Spleen (tissue), 7 donors: ENCODE measurements around the gene IQSEC3.

Experiments
- POLR2A ChIP-seq, 3 donors: fragments of 450-650 bp; IDR thresholded peaks; one replicate each; pipeline ENCODE4 v1.5.1; 2017; ENCODE audit warnings: antibody characterized with exemption in 3 of 3, mild to moderate bottlenecking in 1 of 3
- TF ChIP-seq, protein P1 (sequence below), 11 experiments: fragments of 200-600 bp in 7 of 11; fragments of 450-650 bp in 4 of 11; sonication (generic) in 4 of 11; IDR thresholded peaks in 8 of 11; conservative IDR thresholded peaks in 3 of 11; 1 replicate in 7 of 11; 2 replicates in 4 of 11; pipeline versions ENCODE4 v1.4.0 to v1.8.0; 2016 to 2021; ENCODE audit warnings: antibody characterized with exemption in 11 of 11, inconsistent platforms in 4 of 11, mild to moderate bottlenecking in 1 of 11
- donor health status: DM: no; HTN: no; CAD: no; lungs with moderate emphysema.
- donor health status: DM: no; HTN: no; CAD: no.
- donor health status: DM: no; HTN: no; CAD: no.

DNA sequence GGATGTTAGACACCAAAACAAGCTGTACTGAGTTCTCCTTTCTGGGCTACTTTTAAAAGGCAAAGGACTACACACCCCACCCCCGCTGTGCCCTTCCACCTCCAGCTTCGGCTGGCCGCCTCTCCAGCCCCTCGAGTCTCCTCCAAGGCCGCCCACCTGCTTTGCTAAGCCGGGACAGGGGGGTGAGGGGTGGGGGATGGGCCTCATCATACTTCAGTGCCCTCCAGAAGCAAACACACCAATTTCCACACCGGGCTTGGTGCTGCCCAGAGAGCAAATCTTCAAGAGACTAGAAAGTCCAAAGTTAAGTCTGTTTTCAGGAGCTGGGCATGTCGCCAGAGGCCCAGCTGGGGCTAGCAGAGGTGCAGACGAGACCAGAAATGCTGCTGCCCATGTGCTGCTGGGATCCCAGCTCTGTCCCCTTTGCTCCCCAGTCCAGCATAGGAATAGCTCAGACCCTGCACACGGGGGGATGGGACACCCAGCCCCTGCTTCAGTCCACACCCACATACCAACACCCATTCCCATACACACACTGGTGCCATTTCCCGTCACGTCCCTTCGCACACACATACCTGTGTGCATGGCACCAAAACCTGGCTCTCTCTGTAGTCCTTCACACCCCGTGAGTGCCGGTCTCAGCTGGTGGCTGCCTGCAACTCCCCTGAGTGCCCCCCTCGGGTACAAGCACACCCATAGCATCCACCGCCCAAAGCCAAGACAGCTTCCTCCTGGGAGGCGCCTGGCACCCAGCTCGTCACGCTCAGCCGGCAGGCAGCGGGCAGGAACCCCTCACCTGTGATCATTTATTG, 146.4 kb downstream of the IQSEC3 start:
- TF ChIP-seq, protein P1, sequence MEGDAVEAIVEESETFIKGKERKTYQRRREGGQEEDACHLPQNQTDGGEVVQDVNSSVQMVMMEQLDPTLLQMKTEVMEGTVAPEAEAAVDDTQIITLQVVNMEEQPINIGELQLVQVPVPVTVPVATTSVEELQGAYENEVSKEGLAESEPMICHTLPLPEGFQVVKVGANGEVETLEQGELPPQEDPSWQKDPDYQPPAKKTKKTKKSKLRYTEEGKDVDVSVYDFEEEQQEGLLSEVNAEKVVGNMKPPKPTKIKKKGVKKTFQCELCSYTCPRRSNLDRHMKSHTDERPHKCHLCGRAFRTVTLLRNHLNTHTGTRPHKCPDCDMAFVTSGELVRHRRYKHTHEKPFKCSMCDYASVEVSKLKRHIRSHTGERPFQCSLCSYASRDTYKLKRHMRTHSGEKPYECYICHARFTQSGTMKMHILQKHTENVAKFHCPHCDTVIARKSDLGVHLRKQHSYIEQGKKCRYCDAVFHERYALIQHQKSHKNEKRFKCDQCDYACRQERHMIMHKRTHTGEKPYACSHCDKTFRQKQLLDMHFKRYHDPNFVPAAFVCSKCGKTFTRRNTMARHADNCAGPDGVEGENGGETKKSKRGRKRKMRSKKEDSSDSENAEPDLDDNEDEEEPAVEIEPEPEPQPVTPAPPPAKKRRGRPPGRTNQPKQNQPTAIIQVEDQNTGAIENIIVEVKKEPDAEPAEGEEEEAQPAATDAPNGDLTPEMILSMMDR (IDR thresholded peaks at IDR 0.05 in 8 of 11, conservative IDR thresholded peaks at IDR 0.05 in 3 of 11): no peak
- TF ChIP-seq POLR2A (IDR thresholded peaks at IDR 0.05): no peak
